Panc1 (cell line): Measurements from ENCODE around the gene TLE7. TPM values are rescaled to one million over a fixed set of nuclear protein-coding genes. Genes with fewer than 3 reads are reported as not detected.

Experiments
- ATAC-seq: fragments of 200-7000 bp; cut with Tn5 transposase; 2 replicates; pipeline ENCODE4 v1.9.1; 2020; ENCODE audit warnings: mild to moderate bottlenecking, moderate library complexity
- BruUV-seq: library from RNA; stranded (reverse); fragments of 400-500 nt; replicated peaks from 2 replicates; lab custom pipeline; 2021; lab: Mats Ljungman, UMichigan
- CTCF ChIA-PET: fragments of 300-600 bp; sonication (Branson Sonifier 250); formaldehyde crosslinking; loops from one replicate; lab custom pipeline; 2022; ENCODE audit warnings: antibody characterized with exemption; lab: Charles Lee
- POLR2A ChIA-PET: fragments of 300-600 bp; sonication (Branson Sonifier 250); formaldehyde crosslinking; loops from one replicate; lab custom pipeline; 2022; ENCODE audit warnings: antibody characterized with exemption; lab: Charles Lee
- DNase-seq: peaks from one replicate; pipeline ENCODE4 v3.0.0-alpha.2; 2010; ENCODE audit warnings: low read depth, low spot score
- H3K27ac ChIP-seq: 2 replicates; pipeline ENCODE4 v1.5.1; 2011; ENCODE audit warnings: mild to moderate bottlenecking, low read length, inconsistent platforms
- H3K27me3 ChIP-seq: fragments of 200-500 bp; sonication (Bioruptor generic); 2 replicates; pipeline ENCODE4 v1.6.0; 2014; ENCODE audit warnings: low read length, inconsistent platforms; ENCODE audit not compliant: control insufficient read depth, insufficient read depth
- H3K36me3 ChIP-seq: fragments of 200-500 bp; sonication (Bioruptor generic); 2 replicates; pipeline ENCODE4 v1.5.1; 2014; ENCODE audit warnings: inconsistent platforms, mild to moderate bottlenecking, low read length, moderate library complexity; ENCODE audit not compliant: control insufficient read depth, insufficient read depth
- H3K4me1 ChIP-seq: 2 replicates; pipeline ENCODE4 v1.5.1; 2011; ENCODE audit warnings: inconsistent platforms, mild to moderate bottlenecking, low read length, moderate library complexity; ENCODE audit not compliant: control insufficient read depth, insufficient read depth
- H3K4me3 ChIP-seq, 2 experiments: 2 replicates each; pipeline ENCODE4 v1.5.1; 2011 to 2012; ENCODE audit warnings: low read depth in 2 of 2, low read length in 2 of 2, mild to moderate bottlenecking in 2 of 2, inconsistent platforms in 1 of 2, moderate library complexity in 1 of 2
- H3K9me3 ChIP-seq: fragments of 200-500 bp; sonication (Bioruptor generic); 2 replicates; pipeline ENCODE4 v1.5.1; 2014; ENCODE audit warnings: low read depth, mild to moderate bottlenecking, inconsistent platforms, low read length, moderate library complexity; ENCODE audit not compliant: control insufficient read depth, insufficient read depth
- POLR2AphosphoS5 ChIP-seq: IDR thresholded peaks from 2 replicates; pipeline ENCODE4 v1.6.1; 2012; ENCODE audit warnings: mild to moderate bottlenecking, low read depth, low read length, moderate library complexity
- REST ChIP-seq, 2 experiments: IDR thresholded peaks; 2 replicates each; pipeline ENCODE4 v1.6.1; 2011 to 2012; ENCODE audit warnings: low read depth in 2 of 2, control low read depth in 1 of 2, low read length in 1 of 2, mild to moderate bottlenecking in 1 of 2, moderate library complexity in 1 of 2; ENCODE audit not compliant: insufficient read depth in 1 of 2
- SIN3A ChIP-seq: IDR thresholded peaks from 2 replicates; pipeline ENCODE4 v1.6.1; 2012; ENCODE audit warnings: low read depth, mild to moderate bottlenecking, low read length, moderate library complexity, borderline replicate concordance; ENCODE audit not compliant: insufficient read depth
- TCF7L2 ChIP-seq: IDR thresholded peaks from 2 replicates; pipeline ENCODE4 v1.6.1; 2011; ENCODE audit warnings: mild to moderate bottlenecking, low read depth, low read length, inconsistent platforms
- in situ Hi-C: cut with HindIII; loops from 2 replicates; pipeline ENCODE4 v1.10.0; 2016; ENCODE audit warnings: low sequenced_read_pairs, low pct_unique_long_range_greater_than_20kb
- intact Hi-C: fragments of 100-400 bp; cut with micrococcal nuclease; formaldehyde crosslinking; loops from one replicate; pipeline ENCODE4 v1.10.0; 2022; ENCODE audit not compliant: unreplicated experiment
- total RNA-seq: library from RNA; stranded (reverse); gene quantifications from one replicate; pipeline ENCODE4 v1.2.1, GENCODE V29; 2021; ENCODE audit not compliant: unreplicated experiment
- TF ChIP-seq, protein P1 (sequence below): fragments of 450-650 bp; IDR thresholded peaks from 2 replicates; pipeline ENCODE4 v1.5.1; 2017; ENCODE audit warnings: mild to moderate bottlenecking

The TLE7 gene
- total RNA-seq, 1 experiment from 2014 or later = not detected

DNA sequence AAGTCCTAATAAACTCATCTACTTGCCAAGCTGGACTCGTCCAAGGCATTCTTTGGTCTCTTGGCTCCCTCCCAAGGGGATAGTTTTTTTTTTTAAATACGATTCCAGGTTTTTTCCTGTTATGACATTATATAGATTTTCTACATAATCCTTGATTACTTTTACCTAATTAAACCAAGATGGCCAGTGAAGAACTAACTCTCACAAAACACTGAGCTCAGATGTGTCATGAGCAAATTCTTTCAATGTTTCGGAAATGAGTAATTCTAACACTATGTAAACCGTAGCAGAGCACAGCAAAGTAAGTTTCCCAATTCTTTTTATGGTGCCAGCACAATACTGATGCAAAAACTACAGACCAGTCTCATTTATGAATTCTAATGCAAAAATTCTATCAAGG, 18.4 kb upstream of the TLE7 start:
- no peaks in the 10 kb centered on the region; the same call in 1 of the 2 replicates for H3K4me1 ChIP-seq
- POLR2A ChIA-PET = interaction anchor here (0.7 kb wide), 2 partner anchors 12 to 24 kb away, joined by 3 to 4 read pairs; no protein-coding TSS in a partner anchor
- ATAC-seq (no peak), DNase-seq (no peak)
- CTCF ChIA-PET = no interaction called here
- BruUV-seq = no TSS peak
- no peak overlapping the region for H3K4me3 ChIP-seq
- in situ Hi-C loops (no loop called here), intact Hi-C loops (no loop called here)
- peaks cover 2% of the 10 kb centered on the region; the same call in 1 of the 2 replicates for H3K9me3 ChIP-seq
- H3K27ac ChIP-seq = no peak overlapping the region
- peaks cover 8% of the 10 kb centered on the region; the same call in 1 of the 2 replicates for H3K36me3 ChIP-seq
- no peaks in the 10 kb centered on the region for H3K27me3 ChIP-seq
- no peak for TF ChIP-seq REST (IDR thresholded peaks at IDR 0.05; ENCODE audit: insufficient read depth in 1 of 2, low read depth in 2 of 2, low read length in 1 of 2)
- TF ChIP-seq POLR2AphosphoS5 = no peak
- TF ChIP-seq SIN3A = no peak
- no peak for TF ChIP-seq TCF7L2
- TF ChIP-seq, protein P1, sequence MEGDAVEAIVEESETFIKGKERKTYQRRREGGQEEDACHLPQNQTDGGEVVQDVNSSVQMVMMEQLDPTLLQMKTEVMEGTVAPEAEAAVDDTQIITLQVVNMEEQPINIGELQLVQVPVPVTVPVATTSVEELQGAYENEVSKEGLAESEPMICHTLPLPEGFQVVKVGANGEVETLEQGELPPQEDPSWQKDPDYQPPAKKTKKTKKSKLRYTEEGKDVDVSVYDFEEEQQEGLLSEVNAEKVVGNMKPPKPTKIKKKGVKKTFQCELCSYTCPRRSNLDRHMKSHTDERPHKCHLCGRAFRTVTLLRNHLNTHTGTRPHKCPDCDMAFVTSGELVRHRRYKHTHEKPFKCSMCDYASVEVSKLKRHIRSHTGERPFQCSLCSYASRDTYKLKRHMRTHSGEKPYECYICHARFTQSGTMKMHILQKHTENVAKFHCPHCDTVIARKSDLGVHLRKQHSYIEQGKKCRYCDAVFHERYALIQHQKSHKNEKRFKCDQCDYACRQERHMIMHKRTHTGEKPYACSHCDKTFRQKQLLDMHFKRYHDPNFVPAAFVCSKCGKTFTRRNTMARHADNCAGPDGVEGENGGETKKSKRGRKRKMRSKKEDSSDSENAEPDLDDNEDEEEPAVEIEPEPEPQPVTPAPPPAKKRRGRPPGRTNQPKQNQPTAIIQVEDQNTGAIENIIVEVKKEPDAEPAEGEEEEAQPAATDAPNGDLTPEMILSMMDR = no peak

GRCh38 chr16:71459510-71459909, 17.7 kb upstream of the TLE7 start:
- H3K27me3 ChIP-seq = no peaks in the 10 kb centered on the region
- H3K9me3 ChIP-seq = peaks cover 2% of the 10 kb centered on the region; the same call in 1 of the 2 replicates
- peaks cover 8% of the 10 kb centered on the region; the same call in 1 of the 2 replicates for H3K36me3 ChIP-seq
- ATAC-seq (no peak), DNase-seq (no peak)
- H3K4me3 ChIP-seq = no peak overlapping the region
- H3K27ac ChIP-seq = no peak overlapping the region
- no peaks in the 10 kb centered on the region; the same call in 1 of the 2 replicates for H3K4me1 ChIP-seq
- ChIA-PET CTCF (no interaction called here), POLR2A (interaction anchor here (0.7 kb wide), 1 partner anchor 13 kb away, joined by 4 read pairs; no protein-coding TSS in a partner anchor)
- TF ChIP-seq POLR2AphosphoS5 (no peak), SIN3A (no peak), REST (IDR thresholded peaks at IDR 0.05; ENCODE audit: insufficient read depth in 1 of 2, low read depth in 2 of 2, low read length in 1 of 2) (no peak), TCF7L2 (no peak)
- TF ChIP-seq, protein P1 = no peak
- intact Hi-C loops = no loop called here
- in situ Hi-C loops = no loop called here
- BruUV-seq = no TSS peak
